ENCODE data around the gene PRDM13.

DNA sequence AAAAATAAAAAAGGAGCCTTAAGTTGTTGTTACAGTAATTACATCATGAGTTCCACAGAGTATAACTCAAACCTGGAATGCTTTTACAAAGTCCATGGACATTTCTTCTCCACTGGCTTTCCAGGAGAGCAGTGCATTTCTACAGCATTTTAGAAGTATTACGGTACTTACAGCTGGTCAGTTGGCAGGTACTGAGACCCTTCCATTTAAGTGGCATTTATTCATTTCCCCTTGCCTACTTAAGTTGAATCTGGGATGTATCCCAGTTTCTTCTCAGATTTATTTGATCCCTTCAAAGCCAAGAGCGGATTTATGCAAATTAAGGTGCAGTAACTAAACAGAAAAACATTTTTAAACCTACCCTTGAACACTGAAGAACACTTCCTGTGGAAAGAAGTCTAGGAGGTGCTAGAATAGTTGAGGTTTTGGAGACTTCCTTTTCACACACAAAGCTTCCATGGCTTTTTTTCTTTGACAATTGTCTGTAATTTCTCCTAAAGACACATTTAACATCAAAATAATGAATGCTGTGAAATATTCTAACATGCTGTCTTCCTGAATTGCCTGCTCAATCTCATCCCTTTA is 3.4 kb downstream of the PRDM13 start:
- TF ChIP-seq POLR2A (IDR thresholded peaks at IDR 0.05; ENCODE audit: low read length) (no peak), GATA1 (IDR thresholded peaks at IDR 0.05; ENCODE audit: low read depth, low read length) (no peak)

Measured in erythroblast (primary cell).